ENCODE measurements around the gene ITGAD. TPM values are rescaled to one million over a fixed set of nuclear protein-coding genes. Genes with fewer than 3 reads are reported as not detected.

ITGAD gene
- total RNA-seq, 4 donors from 2014 or later = not detected

DNA sequence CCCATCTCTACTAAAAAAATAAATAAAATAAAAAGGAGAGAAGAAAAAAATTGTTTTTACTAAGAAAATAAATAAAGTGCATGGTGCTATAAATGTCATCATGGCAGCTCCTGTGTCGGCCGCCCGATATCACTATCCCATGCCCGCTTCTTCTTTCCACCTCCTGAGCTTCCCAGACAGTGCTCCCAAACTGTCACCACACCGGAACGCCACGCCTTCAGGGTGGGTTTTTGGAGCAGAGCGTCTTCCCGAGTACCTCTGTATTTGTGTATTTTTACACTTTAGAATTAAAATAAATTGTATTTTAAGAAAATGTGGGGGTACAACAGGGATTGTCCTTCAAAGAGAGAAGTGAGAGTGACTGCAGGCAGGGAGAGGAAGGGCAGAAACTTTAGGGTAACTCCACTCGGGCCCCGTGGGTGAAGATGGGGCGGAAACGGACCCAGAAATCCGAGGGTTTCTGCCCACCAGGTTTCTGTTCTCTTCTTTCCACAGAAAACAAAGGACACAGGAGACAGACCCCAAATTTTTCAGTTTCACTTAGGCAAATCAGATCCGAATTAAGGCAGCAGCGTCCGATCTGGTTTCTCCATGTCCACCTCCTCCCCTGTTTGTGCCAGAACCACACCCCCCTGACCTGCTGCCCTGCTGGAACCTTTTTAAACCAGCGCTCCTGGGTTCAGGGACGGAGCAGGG, 41.7 kb upstream of the ITGAD start:
- 69% methylated on average over 19 of the region's 19 CpGs for WGBS
- H3K4me3 ChIP-seq = no peak overlapping the region
- no peak for TF ChIP-seq EP300 (IDR thresholded peaks at IDR 0.05)
- TF ChIP-seq CTCF (IDR thresholded peaks at IDR 0.05) = no peak
- TF ChIP-seq POLR2AphosphoS5 (IDR thresholded peaks at IDR 0.05) = no peak
- TF ChIP-seq POLR2A (IDR thresholded peaks at IDR 0.05) = no peak
- no peaks in the 10 kb centered on the region for H3K4me1 ChIP-seq
- H3K9me3 ChIP-seq = no peaks in the 10 kb centered on the region
- DNase-seq (ENCODE audit: low spot score in 2 of 2) = peak in 1 of 2 donors; percentile 40
- peaks cover 5% of the 10 kb centered on the region for H3K27me3 ChIP-seq
- H3K36me3 ChIP-seq = no peaks in the 10 kb centered on the region
- H3K27ac ChIP-seq = peak overlapping the region; percentile 29

DNA sequence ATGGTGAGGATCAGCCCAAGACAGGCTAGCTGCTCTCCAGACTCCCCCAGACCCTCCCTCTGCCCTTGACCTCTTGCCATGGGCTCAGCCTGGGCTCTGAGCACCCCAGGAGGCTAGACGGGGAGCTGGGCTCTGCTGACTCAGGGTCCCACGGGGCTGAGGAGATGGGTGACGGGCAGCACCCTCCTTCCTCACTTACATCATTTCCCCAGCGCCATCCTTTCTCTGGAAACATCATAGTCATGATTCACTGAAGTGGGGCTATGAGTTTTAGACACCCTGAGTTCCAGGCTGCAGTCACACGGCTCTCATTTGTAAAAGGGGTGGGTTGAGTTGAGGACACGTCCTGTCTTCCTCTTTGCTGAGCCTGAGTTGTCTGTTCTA, 41.2 kb upstream of the ITGAD start:
- H3K27ac ChIP-seq = peak overlapping the region; percentile 29
- 45% methylated on average over 6 of the region's 6 CpGs for WGBS
- TF ChIP-seq EP300 (IDR thresholded peaks at IDR 0.05) (no peak), CTCF (IDR thresholded peaks at IDR 0.05) (no peak), POLR2A (IDR thresholded peaks at IDR 0.05) (no peak), POLR2AphosphoS5 (IDR thresholded peaks at IDR 0.05) (no peak)
- H3K9me3 ChIP-seq = no peaks in the 10 kb centered on the region
- DNase-seq (ENCODE audit: low spot score in 2 of 2) = peak in 1 of 2 donors; percentile 70
- H3K4me1 ChIP-seq = no peaks in the 10 kb centered on the region
- no peak overlapping the region for H3K4me3 ChIP-seq
- H3K36me3 ChIP-seq = no peaks in the 10 kb centered on the region
- peaks cover 5% of the 10 kb centered on the region for H3K27me3 ChIP-seq

DNA sequence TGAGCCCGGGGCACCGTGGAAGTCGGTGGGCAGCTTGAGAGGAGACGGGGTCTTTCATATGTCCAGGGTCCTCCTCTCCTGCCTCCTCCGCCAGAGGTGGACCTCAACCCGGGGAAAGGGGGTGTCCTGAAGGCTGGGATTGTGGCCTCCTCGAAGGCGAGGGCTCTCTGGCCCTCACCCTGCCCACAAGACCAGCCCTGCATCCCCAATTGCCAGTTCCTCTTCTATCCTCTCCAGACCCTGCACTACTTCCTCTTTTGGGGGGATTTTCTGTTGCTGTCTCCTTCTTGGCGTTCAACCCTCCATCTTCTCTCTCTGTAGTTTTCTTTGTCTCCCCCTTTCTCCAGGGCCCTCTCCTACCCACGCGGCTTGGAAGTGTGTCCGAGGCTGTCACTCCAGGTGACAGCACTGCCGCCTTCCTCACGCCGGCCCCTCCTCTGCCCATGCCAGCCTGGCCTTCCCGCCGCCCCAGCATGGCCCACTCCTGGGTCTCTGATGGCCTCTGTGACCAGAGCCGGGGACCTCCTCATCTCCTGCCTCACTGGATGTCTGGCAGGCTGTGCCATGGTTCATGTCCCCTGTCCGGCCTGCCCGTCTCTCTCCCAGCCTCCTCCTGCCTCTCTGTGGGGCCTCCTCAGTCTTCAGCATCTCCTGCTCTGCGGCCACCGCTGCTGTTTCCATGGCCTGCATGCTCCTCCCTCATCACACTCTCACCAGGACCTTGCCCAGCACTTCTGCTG, 40.6 kb upstream of the ITGAD start:
- Histone ChIP-seq H3K36me3 (no peaks in the 10 kb centered on the region), H3K4me3 (no peak overlapping the region), H3K27ac (peak overlapping the region; percentile 29), H3K4me1 (no peaks in the 10 kb centered on the region), H3K9me3 (no peaks in the 10 kb centered on the region), H3K27me3 (peaks cover 5% of the 10 kb centered on the region)
- 87% methylated on average over 19 of the region's 22 CpGs for WGBS
- DNase-seq (ENCODE audit: low spot score in 2 of 2) = peak in 1 of 2 donors; percentile 77
- TF ChIP-seq CTCF (IDR thresholded peaks at IDR 0.05) = no peak
- TF ChIP-seq POLR2AphosphoS5 (IDR thresholded peaks at IDR 0.05) = no peak
- TF ChIP-seq EP300 (IDR thresholded peaks at IDR 0.05) = no peak
- no peak for TF ChIP-seq POLR2A (IDR thresholded peaks at IDR 0.05)

GRCh38 chr16:31354394-31355291, 38.5 kb upstream of the ITGAD start, which contains the start of gene ITGAX:
Gene ITGAX (plus strand): TSS chr16:31355176. CDS start chr16:31355255, 79 bp downstream.
- TF ChIP-seq POLR2A (IDR thresholded peaks at IDR 0.05) = no peak
- no peak for TF ChIP-seq POLR2AphosphoS5 (IDR thresholded peaks at IDR 0.05)
- TF ChIP-seq CTCF (IDR thresholded peaks at IDR 0.05) = no peak
- TF ChIP-seq EP300 (IDR thresholded peaks at IDR 0.05) = no peak
- peaks cover 5% of the 10 kb centered on the region for H3K27me3 ChIP-seq
- H3K27ac ChIP-seq = no peak within 1 kb of the TSS
- H3K9me3 ChIP-seq = no peaks in the 10 kb centered on the region
- no peak within 1 kb of the TSS for H3K4me3 ChIP-seq
- H3K36me3 ChIP-seq = no peaks in the 10 kb centered on the region
- WGBS = 37% methylated on average over 10 of the region's 10 CpGs
- DNase-seq (ENCODE audit: low spot score in 2 of 2) = peak in 1 of 2 donors; percentile 81
- no peaks in the 10 kb centered on the region for H3K4me1 ChIP-seq

All from suprapubic skin (tissue), 4 donors.